Skin of body (tissue), 2 donors: ENCODE measurements around the gene AXIN1. TPM values are rescaled to one million over a fixed set of nuclear protein-coding genes. Genes with fewer than 3 reads are reported as not detected.
"Not testable (repeated sequence)": the region's sequence is repeated elsewhere in the genome, so short reads cannot be mapped to it uniquely, and the experiment has no call there.

Experiments
- DNase-seq: peaks from one replicate; lab custom pipeline; 2025; lab: John Stamatoyannopoulos, UW
- total RNA-seq: library from RNA; depleted of rRNA; stranded (reverse); fragments of >200 nt; gene quantifications from one replicate; pipeline ENCODE4 v1.2.3, GENCODE V29; 2014

The AXIN1 gene
- total RNA-seq, 1 donor from 2014 or later = 13.3 TPM

GRCh38 chr16:354971-355461 lies 2.5 kb upstream of the AXIN1 start:
- no peak for DNase-seq

GRCh38 chr16:354291-354881 lies 1.9 kb upstream of the AXIN1 start:
- no peak for DNase-seq

- no peak for DNase-seq
Measured at GRCh38 chr16:353404-354290, 1.1 kb upstream of the AXIN1 start.

DNA sequence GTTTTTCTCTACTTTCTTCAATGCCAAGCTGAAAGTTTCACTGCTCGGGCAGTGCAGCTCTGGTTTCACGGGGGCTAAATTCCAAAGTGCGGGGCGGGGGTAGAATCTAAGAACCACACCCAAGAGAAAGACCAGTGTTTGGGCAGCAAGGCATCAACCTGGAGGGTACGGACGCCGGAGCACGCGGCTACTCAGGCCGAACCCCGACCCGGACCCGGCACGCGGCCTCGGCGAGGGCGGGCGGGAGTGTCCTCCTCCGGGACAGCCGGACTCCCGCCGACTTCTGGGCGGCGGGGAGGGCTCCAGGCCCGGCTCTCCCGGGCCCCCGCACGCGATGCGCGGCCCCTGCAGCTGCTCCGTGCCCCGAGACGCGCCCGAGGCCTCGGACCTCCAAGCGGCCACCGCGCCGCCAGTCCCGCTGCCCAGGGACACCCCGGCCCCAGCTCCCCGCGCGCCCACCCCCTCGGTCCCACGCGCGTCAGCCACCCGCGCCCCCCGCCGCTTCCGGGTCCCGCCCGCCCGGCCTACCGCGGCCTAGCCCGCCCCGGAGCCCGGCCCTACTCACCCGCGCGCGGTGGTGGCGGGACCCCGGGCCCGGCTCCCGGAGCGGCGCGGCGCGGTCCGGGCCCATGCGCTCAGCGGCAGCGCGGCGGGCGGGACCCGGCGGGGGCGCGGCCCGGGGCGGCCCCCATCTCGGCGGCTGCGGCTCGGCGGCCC lies 561 bp downstream of the AXIN1 start:
- no peak for DNase-seq

- no peak for DNase-seq
Measured at GRCh38 chr16:350203-350602, 2.3 kb downstream of the AXIN1 start.

GRCh38 chr16:349211-349610 lies 3.3 kb downstream of the AXIN1 start:
- DNase-seq = no peak

- DNase-seq = not testable (repeated sequence)
Measured at GRCh38 chr16:348495-348894, 4.0 kb downstream of the AXIN1 start.

GRCh38 chr16:347203-347602 lies 5.3 kb downstream of the AXIN1 start:
- DNase-seq = no peak

DNA sequence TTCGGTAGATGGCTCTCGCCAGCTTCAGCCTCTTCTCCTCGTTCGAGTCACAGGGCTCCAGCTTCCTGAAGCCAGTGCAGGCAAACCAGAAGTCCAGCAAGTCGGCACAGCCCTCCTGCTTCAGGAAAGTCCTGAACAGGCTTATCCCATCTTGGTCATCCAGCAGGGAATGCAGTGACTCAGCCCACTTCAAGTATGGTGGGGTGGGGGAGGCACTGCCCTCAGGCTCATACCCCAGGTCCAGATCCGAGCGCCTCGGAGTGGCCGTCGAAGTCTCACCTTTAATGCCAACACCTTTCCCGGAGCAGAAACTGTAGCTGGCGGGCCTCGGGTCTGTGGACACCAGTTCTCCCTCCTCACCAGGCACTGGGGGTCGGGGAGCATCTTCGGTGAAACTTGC lies 5.9 kb downstream of the AXIN1 start:
- DNase-seq = no peak

DNA sequence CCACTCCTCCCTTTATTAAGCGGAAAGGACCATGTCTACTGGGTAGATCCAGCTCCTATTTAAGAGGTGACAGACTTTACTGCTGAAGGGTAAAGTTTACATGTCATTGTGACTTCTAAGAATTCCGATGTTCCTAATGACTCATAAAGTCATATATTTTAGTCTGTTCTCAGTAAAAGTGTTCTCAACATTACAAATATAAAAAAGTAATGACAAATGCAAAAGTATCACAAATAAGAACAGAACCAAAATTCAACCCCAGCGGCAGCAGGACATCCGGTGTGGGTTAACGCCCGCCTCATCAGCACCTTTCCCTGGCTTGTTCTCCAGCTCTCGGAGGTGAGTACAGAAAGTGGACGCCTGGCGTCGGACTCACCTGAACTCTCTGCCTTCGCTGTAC lies 6.8 kb downstream of the AXIN1 start:
- no peak for DNase-seq

DNA sequence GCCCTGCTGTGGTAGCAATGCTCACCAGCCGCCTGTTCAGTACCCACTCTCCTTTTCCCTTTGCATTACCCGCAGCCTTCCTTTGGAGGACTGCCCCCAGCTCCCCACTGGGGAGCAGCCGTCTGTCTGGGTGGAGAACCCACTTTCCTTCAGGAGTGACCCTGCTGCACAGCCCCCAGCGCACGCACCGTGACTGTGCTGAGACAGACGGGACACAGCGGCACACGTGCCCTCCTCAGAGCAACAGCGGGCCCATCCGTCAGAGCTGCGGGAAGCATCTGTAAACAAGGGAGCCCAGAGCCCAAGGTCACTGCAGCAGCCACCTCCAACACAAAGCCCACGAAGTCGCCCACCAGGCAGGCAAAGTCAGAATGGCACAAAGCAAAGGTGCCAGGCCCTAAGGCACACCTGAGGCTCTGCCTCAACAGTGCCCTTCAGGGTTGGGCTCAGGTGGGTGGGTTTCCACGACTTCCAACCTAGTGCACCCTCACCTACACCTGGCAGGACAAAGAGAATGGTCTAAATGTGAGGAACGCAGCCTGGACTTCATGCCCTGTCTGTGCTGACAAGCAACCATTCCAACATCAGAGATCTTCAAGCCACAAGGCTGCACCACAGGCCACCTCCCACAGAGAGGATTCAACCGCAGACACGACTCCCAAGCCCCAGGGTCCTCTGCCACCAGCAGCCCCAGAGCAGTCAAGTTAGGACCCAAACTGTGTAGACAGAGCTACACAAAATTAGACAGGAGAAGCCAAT lies 9.9 kb downstream of the AXIN1 start:
- DNase-seq = no peak

DNA sequence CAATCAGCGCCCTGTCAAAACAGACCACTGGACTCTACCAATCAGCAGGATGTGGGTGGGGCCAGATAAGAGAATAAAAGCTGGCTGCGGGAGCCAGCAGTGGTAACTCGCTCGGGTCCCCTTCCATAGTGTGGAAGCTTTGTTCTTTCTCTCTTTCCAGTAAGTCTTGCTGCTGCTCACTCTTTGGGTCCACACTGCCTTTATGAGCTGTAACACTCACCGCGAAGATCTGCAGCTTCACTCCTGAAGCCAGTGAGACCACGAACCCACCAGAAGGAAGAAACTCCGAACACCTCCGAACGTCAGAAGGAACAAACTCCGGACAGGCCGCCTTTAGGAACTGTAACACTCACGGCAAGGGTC lies 10.6 kb downstream of the AXIN1 start:
- not testable (repeated sequence) for DNase-seq

GRCh38 chr16:341095-341973 lies 11.2 kb downstream of the AXIN1 start:
- not testable (repeated sequence) for DNase-seq

GRCh38 chr16:340370-341091 lies 12.0 kb downstream of the AXIN1 start:
- DNase-seq = no peak

DNA sequence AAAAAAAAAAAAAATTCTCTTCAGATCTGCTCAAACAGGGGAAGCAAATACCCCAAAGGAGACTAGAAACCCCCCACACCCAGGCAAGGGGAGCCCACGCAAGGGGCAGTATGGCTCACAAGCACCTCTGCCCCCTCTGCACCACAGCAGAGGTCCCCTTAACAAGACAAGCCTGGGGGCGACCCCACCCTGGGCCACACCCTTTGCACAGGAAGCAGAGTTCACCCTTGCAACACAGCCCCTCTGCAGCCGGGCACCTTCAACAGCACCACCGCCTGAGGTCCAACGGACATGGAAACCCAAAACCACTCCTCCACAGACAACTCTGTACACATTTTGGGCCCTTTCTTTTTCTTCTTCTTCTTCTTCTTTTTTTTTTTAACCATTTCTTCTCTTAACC lies 12.8 kb downstream of the AXIN1 start:
- no peak for DNase-seq

DNA sequence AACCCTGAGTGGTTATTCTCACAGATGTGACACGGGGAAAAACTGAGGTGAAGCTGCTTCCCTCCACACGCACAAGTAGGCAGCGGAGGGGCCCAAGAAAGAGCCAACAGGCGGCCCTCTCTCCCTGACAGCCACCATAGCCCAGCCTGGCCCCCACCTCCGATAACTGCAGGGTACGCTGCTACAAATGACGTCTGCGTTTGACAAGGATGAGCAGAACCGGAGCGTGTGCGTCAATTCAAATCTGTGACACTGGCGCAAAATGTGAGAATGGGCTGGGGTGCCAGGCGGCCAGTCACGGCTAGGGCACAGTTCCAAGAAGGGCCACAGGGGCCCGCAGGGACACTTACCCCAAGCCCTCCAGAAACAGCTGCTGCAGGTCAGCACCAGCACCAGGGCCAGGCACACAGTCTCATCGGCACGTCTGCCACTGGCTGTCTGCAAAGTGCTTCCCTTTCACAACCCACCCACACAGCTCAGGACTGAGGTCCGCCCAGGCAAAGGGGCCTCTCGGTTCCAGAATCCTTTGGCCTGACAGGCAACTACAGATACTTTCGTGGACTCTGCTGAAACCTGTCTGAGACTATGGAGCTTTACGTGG lies 14.4 kb downstream of the AXIN1 start:
- DNase-seq = no peak

DNA sequence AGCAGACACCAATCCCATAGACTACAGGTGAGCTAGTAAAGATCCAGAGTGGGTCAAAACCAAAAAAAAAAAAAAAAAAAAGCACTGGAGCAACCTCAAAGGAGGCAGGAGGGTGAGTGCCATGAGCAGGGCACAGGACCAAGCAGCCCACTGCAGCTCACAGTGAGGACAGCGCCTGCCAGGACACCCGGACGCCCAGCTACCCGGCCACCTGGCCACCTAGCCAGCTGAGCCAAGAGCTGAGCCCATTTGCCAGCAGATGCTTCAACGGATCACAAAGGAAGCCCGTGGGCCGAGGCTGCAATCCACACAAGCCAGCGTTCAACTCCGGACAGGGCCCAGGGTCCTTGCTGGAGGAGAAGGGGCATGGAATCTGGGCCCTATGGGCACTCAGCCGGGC lies 15.1 kb downstream of the AXIN1 start:
- DNase-seq = no peak

GRCh38 chr16:336269-336668 lies 16.3 kb downstream of the AXIN1 start:
- no peak for DNase-seq

- DNase-seq = not testable (repeated sequence)
Measured at GRCh38 chr16:334861-335632, 17.5 kb downstream of the AXIN1 start.
